Nephron progenitor cell (in vitro differentiated cells): ENCODE data around the gene ENKD1.

Experiments
- DNase-seq: peaks from one replicate; pipeline ENCODE4 v3.0.0; 2021
- H3K27ac Mint-ChIP-seq: 2 replicates; pipeline ENCODE4 v1.8.0; 2021; ENCODE audit warnings: mild to moderate bottlenecking, moderate library complexity, mixed read lengths
- H3K27me3 Mint-ChIP-seq: 2 replicates; pipeline ENCODE4 v1.8.0; 2021; ENCODE audit warnings: mild to moderate bottlenecking, low read depth, mixed read lengths; ENCODE audit not compliant: poor library complexity
- H3K36me3 Mint-ChIP-seq: 2 replicates; pipeline ENCODE4 v1.8.0; 2021; ENCODE audit warnings: low read depth, mixed read lengths
- H3K4me1 Mint-ChIP-seq: 2 replicates; pipeline ENCODE4 v1.8.0; 2021; ENCODE audit warnings: mixed read lengths
- H3K4me3 Mint-ChIP-seq: 2 replicates; pipeline ENCODE4 v1.8.0; 2021; ENCODE audit warnings: mild to moderate bottlenecking, moderate library complexity, mixed read lengths
- H3K9me3 Mint-ChIP-seq: 2 replicates; pipeline ENCODE4 v1.8.0; 2021; ENCODE audit warnings: mild to moderate bottlenecking, moderate library complexity, mixed read lengths
- CTCF ChIP-seq: fragments of 200-600 bp; sonication (generic); IDR thresholded peaks from 2 replicates; pipeline ENCODE4 v1.5.0; 2021; ENCODE audit warnings: antibody characterized with exemption

Gene ENKD1

DNA sequence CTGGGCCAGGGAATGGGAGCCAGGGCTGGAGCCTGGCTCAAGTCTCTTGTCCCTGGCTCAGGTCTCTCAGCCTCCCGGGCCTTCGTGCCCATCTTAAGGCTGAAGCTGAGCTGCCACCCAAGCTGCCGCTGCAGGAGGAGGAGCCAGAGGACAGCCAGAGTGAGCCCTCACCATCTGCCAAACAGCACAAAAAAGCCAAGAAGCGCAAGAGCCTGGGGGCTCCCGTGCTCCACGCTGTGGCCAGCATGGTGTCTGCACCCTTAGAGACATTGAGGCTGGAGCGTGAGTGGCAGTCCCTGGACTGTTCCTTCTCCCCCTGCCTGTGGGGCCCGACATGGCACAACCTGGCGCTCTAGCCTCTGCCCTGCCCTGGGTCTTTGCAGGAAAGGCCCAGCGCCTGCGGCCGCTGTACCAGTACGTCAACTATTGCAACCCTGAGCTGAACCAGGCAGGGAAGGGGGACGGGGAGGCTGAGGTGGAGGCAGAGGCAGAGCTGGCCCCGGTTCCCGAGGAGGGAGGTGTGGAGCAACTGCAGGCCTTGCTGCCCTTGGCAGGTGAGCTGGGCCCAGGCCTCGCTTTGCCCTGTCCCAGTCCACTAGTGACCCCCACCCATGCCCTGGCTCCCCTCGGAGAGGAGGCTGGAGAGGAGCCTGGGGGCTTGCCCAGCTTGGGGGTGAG, 1.4 kb upstream of the ENKD1 start:
- H3K9me3 Mint-ChIP-seq: no peaks in the 10 kb centered on the region
- peak; percentile 77 for DNase-seq
- H3K4me3 Mint-ChIP-seq: peak overlapping the region; percentile 18
- peak; percentile 72 for TF ChIP-seq CTCF
- peaks cover 3% of the 10 kb centered on the region for H3K27me3 Mint-ChIP-seq
- peaks cover 15% of the 10 kb centered on the region for H3K36me3 Mint-ChIP-seq
- H3K4me1 Mint-ChIP-seq: peaks cover 28% of the 10 kb centered on the region
- H3K27ac Mint-ChIP-seq: no peak overlapping the region

DNA sequence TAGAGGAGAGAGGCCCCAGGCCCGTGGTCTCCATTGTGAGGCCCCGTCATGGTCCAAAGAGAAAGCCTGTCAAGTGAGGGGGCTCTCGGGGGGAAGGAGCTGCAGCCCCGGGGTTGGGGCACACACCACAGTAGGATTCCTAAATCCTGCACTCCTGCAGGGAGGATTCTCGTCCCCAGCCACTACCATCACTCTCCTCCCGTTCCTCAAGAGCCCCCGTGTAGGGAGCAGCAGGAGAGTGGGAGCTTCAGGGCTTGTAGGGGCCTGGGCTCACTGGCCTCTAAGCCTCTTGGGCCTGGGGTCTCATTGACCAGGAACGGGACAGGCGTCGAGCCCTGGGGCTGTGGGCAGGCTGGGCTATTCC, 885 bp upstream of the ENKD1 start:
- H3K4me1 Mint-ChIP-seq: peaks cover 28% of the 10 kb centered on the region
- TF ChIP-seq CTCF: no peak
- H3K27ac Mint-ChIP-seq: no peak overlapping the region
- peak overlapping the region; percentile 77 for H3K4me3 Mint-ChIP-seq
- H3K27me3 Mint-ChIP-seq: peaks cover 7% of the 10 kb centered on the region
- H3K9me3 Mint-ChIP-seq: no peaks in the 10 kb centered on the region
- H3K36me3 Mint-ChIP-seq: peaks cover 15% of the 10 kb centered on the region
- no peak for DNase-seq

GRCh38 chr16:67666032-67666551, 458 bp downstream of the ENKD1 start:
- H3K27ac Mint-ChIP-seq: no peak overlapping the region
- DNase-seq: peak; percentile 75
- H3K36me3 Mint-ChIP-seq: peaks cover 15% of the 10 kb centered on the region
- no peak for TF ChIP-seq CTCF
- peaks cover 36% of the 10 kb centered on the region for H3K4me1 Mint-ChIP-seq
- no peaks in the 10 kb centered on the region for H3K9me3 Mint-ChIP-seq
- H3K27me3 Mint-ChIP-seq: peaks cover 17% of the 10 kb centered on the region
- H3K4me3 Mint-ChIP-seq: peak overlapping the region; percentile 75

DNA sequence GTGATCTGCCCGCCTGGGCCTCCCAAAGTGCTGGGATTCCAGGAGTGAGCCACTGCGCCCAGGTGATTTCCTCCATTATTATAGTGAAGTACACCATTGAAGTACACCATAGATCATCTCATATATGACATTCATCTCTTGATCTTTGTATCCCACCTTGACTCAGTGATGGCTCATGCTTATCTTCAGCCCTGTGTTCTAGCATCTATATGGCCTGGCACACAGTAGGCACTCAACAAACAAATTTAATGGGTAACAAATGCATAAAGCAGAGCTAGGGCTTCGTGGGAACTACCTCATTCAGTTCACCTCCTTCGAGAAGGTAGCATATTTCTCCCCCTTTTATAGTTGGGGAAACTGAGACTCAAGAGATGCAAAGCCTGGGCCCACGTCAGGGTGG, 952 bp downstream of the ENKD1 start:
- no peak for TF ChIP-seq CTCF
- DNase-seq: no peak

GRCh38 chr16:67664871-67665270, 1.7 kb downstream of the ENKD1 start:
- H3K27me3 Mint-ChIP-seq: peaks cover 21% of the 10 kb centered on the region
- peaks cover 15% of the 10 kb centered on the region for H3K36me3 Mint-ChIP-seq
- no peak for DNase-seq
- peak overlapping the region; percentile 36 for H3K4me3 Mint-ChIP-seq
- no peaks in the 10 kb centered on the region for H3K9me3 Mint-ChIP-seq
- no peak for TF ChIP-seq CTCF
- peaks cover 38% of the 10 kb centered on the region for H3K4me1 Mint-ChIP-seq
- no peak overlapping the region for H3K27ac Mint-ChIP-seq

More for the DNA sequence above, 952 bp downstream of the ENKD1 start:
- no peaks in the 10 kb centered on the region for H3K9me3 Mint-ChIP-seq
- H3K27me3 Mint-ChIP-seq: peaks cover 18% of the 10 kb centered on the region
- H3K36me3 Mint-ChIP-seq: peaks cover 15% of the 10 kb centered on the region
- H3K27ac Mint-ChIP-seq: no peak overlapping the region
- peak overlapping the region; percentile 75 for H3K4me3 Mint-ChIP-seq
- H3K4me1 Mint-ChIP-seq: peaks cover 38% of the 10 kb centered on the region

GRCh38 chr16:67664258-67664657, 2.3 kb downstream of the ENKD1 start:
- Mint-ChIP-seq H3K27me3 (peaks cover 21% of the 10 kb centered on the region), H3K27ac (no peak overlapping the region), H3K4me1 (peaks cover 43% of the 10 kb centered on the region), H3K9me3 (no peaks in the 10 kb centered on the region), H3K4me3 (no peak overlapping the region), H3K36me3 (peaks cover 15% of the 10 kb centered on the region)
- TF ChIP-seq CTCF: no peak
- DNase-seq: no peak
